OCI-LY7 (cell line): Measurements from ENCODE around the gene KCTD4. TPM values are rescaled to one million over a fixed set of nuclear protein-coding genes. Genes with fewer than 3 reads are reported as not detected.

Experiments
- BruUV-seq: library from RNA; stranded (reverse); fragments of 400-500 nt; replicated peaks from 2 replicates; lab custom pipeline; 2021; lab: Mats Ljungman, UMichigan
- CTCF ChIA-PET: fragments of 300-600 bp; sonication (Branson Sonifier 250); formaldehyde crosslinking; loops from one replicate; lab custom pipeline; 2022; ENCODE audit warnings: antibody characterized with exemption; ENCODE audit not compliant: unreplicated experiment; lab: Charles Lee
- POLR2A ChIA-PET: fragments of 300-600 bp; sonication (Branson Sonifier 250); formaldehyde crosslinking; loops from one replicate; lab custom pipeline; 2022; ENCODE audit warnings: antibody characterized with exemption; lab: Charles Lee
- DNase-seq: peaks from one replicate; pipeline ENCODE4 v3.0.0-alpha.2; 2015; ENCODE audit warnings: low spot score
- H2AFZ ChIP-seq: fragments of 200-600 bp; sonication (generic), shearing (Covaris generic); 2 replicates; pipeline ENCODE4 v1.6.1; 2014; ENCODE audit warnings: mild to moderate bottlenecking, antibody characterized with exemption, low read length, moderate library complexity
- H3K27ac ChIP-seq: fragments of 200-600 bp; sonication (generic); 2 replicates; pipeline ENCODE4 v1.5.1; 2014; ENCODE audit warnings: mixed run types, low read depth, mild to moderate bottlenecking, moderate library complexity, low read length, inconsistent platforms; ENCODE audit not compliant: poor library complexity, severe bottlenecking
- H3K36me3 ChIP-seq: fragments of 200-600 bp; sonication (generic); 2 replicates; pipeline ENCODE4 v1.6.1; 2014; ENCODE audit warnings: mild to moderate bottlenecking, antibody characterized with exemption, low read length, moderate library complexity, mixed read lengths; ENCODE audit not compliant: insufficient read depth
- H3K4me1 ChIP-seq: fragments of 200-600 bp; sonication (generic); 2 replicates; pipeline ENCODE4 v1.5.1; 2014; ENCODE audit warnings: mild to moderate bottlenecking, low read length; ENCODE audit not compliant: insufficient read depth, poor library complexity, severe bottlenecking
- H3K4me2 ChIP-seq: fragments of 200-600 bp; sonication (generic); 2 replicates; pipeline ENCODE4 v1.6.1; 2014; ENCODE audit warnings: mild to moderate bottlenecking, low read length
- H3K4me3 ChIP-seq: fragments of 200-600 bp; sonication (generic); 2 replicates; pipeline ENCODE4 v1.5.1; 2014; ENCODE audit warnings: mild to moderate bottlenecking, low read depth, low read length; ENCODE audit not compliant: poor library complexity, severe bottlenecking
- H3K79me2 ChIP-seq: fragments of 200-600 bp; sonication (generic); 2 replicates; pipeline ENCODE4 v1.6.1; 2016; ENCODE audit warnings: low read depth, mild to moderate bottlenecking, low read length, moderate library complexity, mixed read lengths; ENCODE audit not compliant: insufficient read depth
- H3K9me2 ChIP-seq: fragments of 200-600 bp; sonication (generic); 2 replicates; pipeline ENCODE4 v1.6.1; 2016; ENCODE audit warnings: mild to moderate bottlenecking, low read length, mixed read lengths; ENCODE audit not compliant: insufficient read depth
- H3K9me3 ChIP-seq: fragments of 200-600 bp; sonication (generic); 2 replicates; pipeline ENCODE4 v1.6.1; 2014; ENCODE audit warnings: mild to moderate bottlenecking, mixed run types, low read length, mixed read lengths
- H4K20me1 ChIP-seq: fragments of 200-600 bp; sonication (generic); 2 replicates; pipeline ENCODE4 v1.6.1; 2014; ENCODE audit warnings: mild to moderate bottlenecking, antibody characterized with exemption, low read length, moderate library complexity, mixed read lengths; ENCODE audit not compliant: insufficient read depth
- CTCF ChIP-seq: fragments of 200-600 bp; sonication (generic); conservative IDR thresholded peaks from 2 replicates; pipeline ENCODE4 v1.5.1; 2014; ENCODE audit warnings: mild to moderate bottlenecking, antibody characterized with exemption, low read length, moderate library complexity, mixed read lengths
- EZH2phosphoT487 ChIP-seq: fragments of 200-600 bp; sonication (generic); IDR thresholded peaks from 2 replicates; pipeline ENCODE4 v1.6.1; 2018; ENCODE audit warnings: low read depth, borderline replicate concordance, mild to moderate bottlenecking, mixed run types, antibody characterized with exemption, low read length, moderate library complexity, mixed read lengths
- intact Hi-C: fragments of 100-400 bp; cut with micrococcal nuclease; formaldehyde crosslinking; loops from one replicate; pipeline ENCODE4 v1.10.0; 2022; ENCODE audit not compliant: unreplicated experiment
- total RNA-seq, 2 experiments: library from RNA; depleted of rRNA in 1 of 2; stranded (reverse); fragments of >200 nt in 1 of 2; shearing (Covaris generic) in 1 of 2; gene quantifications; 2 replicates each; pipeline ENCODE4 v1.2.3, GENCODE V29; 2014 to 2022

KCTD4 gene
- total RNA-seq, 2 experiments from 2014 or later = not detected

GRCh38 chr13:45222516-45222915, 21.7 kb upstream of the KCTD4 start:
- POLR2A ChIA-PET = interaction anchor here (0.6 to 1.1 kb wide), 2 partner anchors 145 to 787 kb away, joined by 3 to 4 read pairs; no protein-coding TSS in a partner anchor
- Histone ChIP-seq H3K4me1 (no peaks in the 10 kb centered on the region), H3K9me2 (no peaks in the 10 kb centered on the region), H3K27ac (no peak overlapping the region), H4K20me1 (no peaks in the 10 kb centered on the region), H2AFZ (no peak overlapping the region), H3K79me2 (no peaks in the 10 kb centered on the region), H3K9me3 (no peaks in the 10 kb centered on the region), H3K4me2 (no peak overlapping the region), H3K36me3 (no peaks in the 10 kb centered on the region), H3K4me3 (no peak overlapping the region)
- no TSS peak for BruUV-seq
- DNase-seq = no peak
- intact Hi-C loops = no loop called here
- TF ChIP-seq EZH2phosphoT487 (no peak), CTCF (no peak)
- CTCF ChIA-PET = no interaction called here

- no TSS peak for BruUV-seq
- Histone ChIP-seq H3K79me2 (no peaks in the 10 kb centered on the region), H2AFZ (no peak overlapping the region), H3K4me1 (no peaks in the 10 kb centered on the region), H3K36me3 (no peaks in the 10 kb centered on the region), H4K20me1 (no peaks in the 10 kb centered on the region), H3K27ac (no peak overlapping the region), H3K9me2 (no peaks in the 10 kb centered on the region), H3K4me2 (no peak overlapping the region), H3K4me3 (no peak overlapping the region), H3K9me3 (no peaks in the 10 kb centered on the region)
- TF ChIP-seq EZH2phosphoT487 (no peak), CTCF (no peak)
- ChIA-PET POLR2A (interaction anchor here (1.0 to 1.6 kb wide), 3 partner anchors 12 to 28 kb away, joined by 3 to 5 read pairs (median 3); no protein-coding TSS in a partner anchor), CTCF (no interaction called here)
- intact Hi-C loops = no loop called here
- DNase-seq = no peak
Observed at GRCh38 chr13:45220403-45220802, 19.6 kb upstream of the KCTD4 start.

- no peak overlapping the region for H2AFZ ChIP-seq
- no peak overlapping the region for H3K4me3 ChIP-seq
- no peak overlapping the region for H3K4me2 ChIP-seq
- ChIA-PET POLR2A (interaction anchor here (1.0 to 1.6 kb wide), 3 partner anchors 11 to 28 kb away, joined by 3 to 5 read pairs (median 3); no protein-coding TSS in a partner anchor), CTCF (no interaction called here)
- H3K27ac ChIP-seq = no peak overlapping the region
- H3K9me2 ChIP-seq = no peaks in the 10 kb centered on the region
- H3K9me3 ChIP-seq = no peaks in the 10 kb centered on the region
- DNase-seq = no peak
- H4K20me1 ChIP-seq = no peaks in the 10 kb centered on the region
- H3K36me3 ChIP-seq = no peaks in the 10 kb centered on the region
- no peaks in the 10 kb centered on the region for H3K4me1 ChIP-seq
- H3K79me2 ChIP-seq = no peaks in the 10 kb centered on the region
- BruUV-seq = no TSS peak
- TF ChIP-seq EZH2phosphoT487 (no peak), CTCF (no peak)
- intact Hi-C loops = no loop called here
Observed at GRCh38 chr13:45219938-45220375, 19.1 kb upstream of the KCTD4 start.
